ENCODE results near the gene LRRC26. TPM values are rescaled to one million over a fixed set of nuclear protein-coding genes. Genes with fewer than 3 reads are reported as not detected.
A peak's percentile ranks its signal among the peaks of the same experiment; 100 is the strongest.

Gene LRRC26
- total RNA-seq, 2 donors from 2014 or later = 1.3 TPM; not detected in 1

DNA sequence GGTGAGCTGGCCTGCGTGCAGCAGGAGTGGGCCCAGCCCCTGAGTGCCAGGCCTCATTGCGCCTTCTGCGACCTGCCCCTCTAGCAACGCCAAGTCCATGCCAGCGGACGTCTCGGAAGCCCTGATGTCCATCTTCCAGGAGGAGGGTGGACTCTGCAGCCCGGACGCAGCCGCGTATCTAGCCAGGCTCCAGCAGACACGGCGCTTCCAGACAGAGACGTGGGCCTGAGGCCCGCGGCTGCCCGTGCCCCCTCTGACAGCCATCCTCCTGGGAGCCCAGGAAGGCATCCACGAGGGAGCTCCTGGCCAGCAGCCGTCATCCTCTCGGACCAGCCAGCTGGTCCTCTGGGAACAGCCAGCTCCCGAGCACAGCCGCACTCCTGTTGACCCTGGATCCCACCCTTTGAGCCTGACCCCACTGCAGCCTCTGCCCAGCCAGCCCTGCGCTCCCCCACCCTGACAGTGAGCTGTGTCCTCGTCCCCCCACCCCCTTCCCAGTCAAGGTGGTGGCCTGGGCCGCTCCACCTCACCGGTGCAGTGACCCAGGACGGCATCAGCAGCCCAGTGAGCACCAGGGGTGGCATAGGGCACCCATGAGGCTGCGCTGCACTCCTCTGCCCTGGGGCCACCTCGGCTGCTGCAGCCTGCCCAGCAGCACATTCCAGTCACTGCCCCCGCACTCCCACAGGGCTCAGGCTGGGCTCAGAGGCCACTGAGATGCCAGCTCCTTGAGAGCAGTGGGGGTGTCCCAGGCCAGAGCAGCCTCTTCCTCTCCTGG lies 46.5 kb upstream of the LRRC26 start:
- no peak overlapping the region for H3K4me3 ChIP-seq

DNA sequence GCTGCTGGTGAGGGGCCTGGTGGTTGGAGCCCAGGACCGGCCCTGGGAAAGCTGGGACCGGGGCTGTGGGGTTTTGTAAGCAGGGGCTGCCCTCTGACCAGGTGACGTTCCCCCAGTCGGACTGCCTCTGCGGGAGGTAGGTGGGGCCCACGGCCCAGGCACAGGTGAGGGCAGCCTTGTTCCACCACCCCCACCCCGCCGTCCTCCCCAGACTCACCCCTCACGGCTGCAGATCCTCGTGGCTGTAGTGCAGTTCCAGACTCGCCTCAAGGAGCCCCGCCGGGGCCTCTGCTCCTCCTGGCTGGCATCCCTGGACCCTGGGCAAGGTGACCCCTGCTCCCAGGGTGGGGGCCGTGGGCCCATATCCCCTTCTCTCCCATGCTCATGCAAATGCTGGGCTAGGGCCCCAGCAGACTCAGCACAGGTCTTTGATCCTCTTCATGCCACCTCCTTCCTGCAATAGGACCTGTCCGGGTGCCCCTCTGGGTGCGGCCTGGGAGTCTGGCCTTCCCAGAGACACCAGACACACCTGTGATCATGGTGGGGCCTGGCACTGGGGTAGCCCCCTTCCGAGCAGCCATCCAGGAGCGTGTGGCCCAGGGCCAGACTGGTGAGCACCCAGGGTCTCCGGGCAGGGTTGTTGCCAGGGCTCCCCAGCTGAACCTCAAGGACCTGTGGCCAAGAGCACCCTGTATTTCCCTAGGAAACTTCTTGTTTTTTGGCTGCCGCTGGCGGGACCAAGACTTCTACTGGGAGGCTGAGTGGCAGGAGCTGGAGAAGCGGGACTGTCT lies 45.5 kb upstream of the LRRC26 start:
- peaks cover 38% of the 10 kb centered on the region for H3K4me1 ChIP-seq
- no peaks in the 10 kb centered on the region for H3K36me3 ChIP-seq (replicated peaks in 1 of 2; ENCODE audit: insufficient read depth in 1 of 2, low read depth in 2 of 2)
- TF ChIP-seq, protein P1, sequence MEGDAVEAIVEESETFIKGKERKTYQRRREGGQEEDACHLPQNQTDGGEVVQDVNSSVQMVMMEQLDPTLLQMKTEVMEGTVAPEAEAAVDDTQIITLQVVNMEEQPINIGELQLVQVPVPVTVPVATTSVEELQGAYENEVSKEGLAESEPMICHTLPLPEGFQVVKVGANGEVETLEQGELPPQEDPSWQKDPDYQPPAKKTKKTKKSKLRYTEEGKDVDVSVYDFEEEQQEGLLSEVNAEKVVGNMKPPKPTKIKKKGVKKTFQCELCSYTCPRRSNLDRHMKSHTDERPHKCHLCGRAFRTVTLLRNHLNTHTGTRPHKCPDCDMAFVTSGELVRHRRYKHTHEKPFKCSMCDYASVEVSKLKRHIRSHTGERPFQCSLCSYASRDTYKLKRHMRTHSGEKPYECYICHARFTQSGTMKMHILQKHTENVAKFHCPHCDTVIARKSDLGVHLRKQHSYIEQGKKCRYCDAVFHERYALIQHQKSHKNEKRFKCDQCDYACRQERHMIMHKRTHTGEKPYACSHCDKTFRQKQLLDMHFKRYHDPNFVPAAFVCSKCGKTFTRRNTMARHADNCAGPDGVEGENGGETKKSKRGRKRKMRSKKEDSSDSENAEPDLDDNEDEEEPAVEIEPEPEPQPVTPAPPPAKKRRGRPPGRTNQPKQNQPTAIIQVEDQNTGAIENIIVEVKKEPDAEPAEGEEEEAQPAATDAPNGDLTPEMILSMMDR (IDR thresholded peaks at IDR 0.05) = no peak
- TF ChIP-seq POLR2A (IDR thresholded peaks at IDR 0.05) = no peak
- H3K27me3 ChIP-seq = no peaks in the 10 kb centered on the region
- ATAC-seq (no peak), DNase-seq (no peak)
- no peaks in the 10 kb centered on the region for H3K9me3 ChIP-seq
- intact Hi-C loops (cut with DNase I) = no loop called here
- no peak overlapping the region for H3K4me3 ChIP-seq
- WGBS, 2 donors = 96 to 100% methylated on average over 4 to 17 of the region's 22 CpGs
- H3K27ac ChIP-seq = no peak overlapping the region

More for the DNA sequence above, 46.5 kb upstream of the LRRC26 start:
- H3K4me1 ChIP-seq = peaks cover 39% of the 10 kb centered on the region
- ATAC-seq = no peak
- H3K9me3 ChIP-seq = no peaks in the 10 kb centered on the region
- no peaks in the 10 kb centered on the region for H3K27me3 ChIP-seq
- no peak for DNase-seq
- intact Hi-C loops (cut with DNase I) = no loop called here
- peak overlapping the region in 3 of 4 donors; percentile 79 to 82 (median 81) for H3K27ac ChIP-seq
- TF ChIP-seq, protein P1 (IDR thresholded peaks at IDR 0.05) = no peak
- TF ChIP-seq POLR2A (IDR thresholded peaks at IDR 0.05) = no peak
- no peaks in the 10 kb centered on the region for H3K36me3 ChIP-seq (replicated peaks in 1 of 2; ENCODE audit: insufficient read depth in 1 of 2, low read depth in 2 of 2)
- WGBS, 2 donors = 86 to 93% methylated on average over 13 to 22 of the region's 30 CpGs

DNA sequence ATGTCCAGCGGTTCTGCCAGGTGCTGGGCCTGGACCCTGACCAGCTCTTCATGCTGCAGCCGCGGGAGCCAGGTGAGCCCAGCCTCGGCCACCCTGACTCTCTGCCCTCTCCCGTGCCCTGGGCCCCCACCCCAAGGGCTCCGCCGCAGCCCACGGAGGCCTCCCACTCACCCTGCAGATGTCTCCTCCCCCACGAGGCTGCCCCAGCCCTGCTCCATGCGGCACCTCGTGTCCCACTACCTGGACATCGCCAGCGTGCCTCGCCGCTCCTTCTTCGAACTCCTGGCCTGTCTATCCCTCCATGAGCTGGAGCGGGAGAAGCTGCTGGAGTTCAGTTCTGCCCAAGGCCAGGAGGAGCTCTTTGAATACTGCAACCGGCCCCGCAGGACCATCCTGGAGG lies 44.8 kb upstream of the LRRC26 start:
- no peak overlapping the region for H3K27ac ChIP-seq
- TF ChIP-seq POLR2A (IDR thresholded peaks at IDR 0.05) = no peak
- TF ChIP-seq, protein P1 (IDR thresholded peaks at IDR 0.05) = no peak
- WGBS, 2 donors = 89 to 95% methylated on average over 18 of the region's 19 CpGs
- DNase-seq (no peak), ATAC-seq (no peak)
- H3K4me3 ChIP-seq = no peak overlapping the region
- no peaks in the 10 kb centered on the region for H3K27me3 ChIP-seq
- peaks cover 30% of the 10 kb centered on the region for H3K4me1 ChIP-seq
- no peaks in the 10 kb centered on the region for H3K36me3 ChIP-seq (replicated peaks in 1 of 2; ENCODE audit: insufficient read depth in 1 of 2, low read depth in 2 of 2)
- H3K9me3 ChIP-seq = no peaks in the 10 kb centered on the region
- intact Hi-C loops (cut with DNase I) = no loop called here

DNA sequence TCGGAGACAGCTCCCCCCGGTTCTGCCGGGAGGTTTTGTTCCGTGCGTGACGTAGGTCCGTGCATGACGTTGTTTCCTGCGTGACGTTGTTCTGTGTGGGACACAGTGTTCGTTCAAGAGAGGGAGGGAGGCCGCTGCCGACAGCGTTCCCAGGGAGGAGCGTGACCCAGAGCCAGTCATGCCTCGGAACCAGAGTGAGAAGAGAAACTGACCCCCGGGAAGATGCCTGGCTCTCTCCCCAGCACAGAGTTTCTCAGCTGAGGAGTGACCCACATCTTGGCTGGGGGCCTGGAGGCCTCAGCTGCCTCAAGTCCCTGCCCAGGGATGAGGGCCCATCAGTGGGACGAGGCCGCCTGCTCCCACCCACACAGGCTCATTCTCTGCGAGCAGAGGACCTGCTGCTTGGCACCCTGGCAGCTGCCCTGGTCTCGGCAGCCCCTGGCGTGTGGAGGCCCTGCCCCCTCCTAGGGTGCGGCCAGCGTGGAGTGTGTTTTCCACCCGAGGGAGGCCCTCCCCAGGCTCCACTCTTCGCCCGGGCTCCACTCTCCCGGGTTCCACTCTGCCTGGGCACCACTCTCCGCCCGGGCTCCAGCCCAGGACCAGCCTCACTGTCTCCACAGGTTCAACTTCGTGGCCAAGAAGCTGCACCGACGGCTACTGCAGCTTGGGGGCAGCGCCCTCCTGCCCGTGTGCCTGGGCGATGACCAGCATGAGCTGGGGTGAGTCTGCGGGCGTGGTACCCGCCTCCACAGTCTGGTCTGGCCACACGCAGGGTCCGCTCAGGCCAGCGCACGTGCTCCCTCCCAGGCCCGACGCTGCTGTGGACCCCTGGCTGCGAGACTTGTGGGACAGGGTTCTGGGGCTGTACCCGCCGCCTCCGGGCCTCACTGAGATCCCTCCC lies 43.6 kb upstream of the LRRC26 start:
- 89 to 94% methylated on average over 34 to 43 of the region's 49 CpGs for WGBS, 2 donors
- Histone ChIP-seq H3K27ac (no peak overlapping the region), H3K4me1 (peaks cover 18% of the 10 kb centered on the region), H3K9me3 (no peaks in the 10 kb centered on the region), H3K36me3 (replicated peaks in 1 of 2; ENCODE audit: insufficient read depth in 1 of 2, low read depth in 2 of 2) (no peaks in the 10 kb centered on the region), H3K4me3 (no peak overlapping the region), H3K27me3 (no peaks in the 10 kb centered on the region)
- ATAC-seq (no peak), DNase-seq (no peak)
- intact Hi-C loops (cut with DNase I) = no loop called here
- TF ChIP-seq POLR2A (IDR thresholded peaks at IDR 0.05) = no peak
- TF ChIP-seq, protein P1 (IDR thresholded peaks at IDR 0.05) = peak in 1 of 7 experiments; percentile 17
